Activated naive CD8-positive, alpha-beta T cell treated with anti-CD3 and anti-CD28 coated beads, Interleukin-2, amount 10 ng/mL, durations not matched to agents 7 days and 5 days (primary cell): ENCODE measurements around the gene GLUD1. TPM values are rescaled to one million over a fixed set of nuclear protein-coding genes. Genes with fewer than 3 reads are reported as not detected.
A peak's percentile ranks its signal among the peaks of the same experiment; 100 is the strongest.
"Not testable (repeated sequence)": the region's sequence is repeated elsewhere in the genome, so short reads cannot be mapped to it uniquely, and the experiment has no call there.

Source experiments
- ATAC-seq: fragments of 150-1000 bp; cut with Tn5 transposase; one replicate; pipeline ENCODE4 v1.10.0; 2021; ENCODE audit warnings: low read depth, moderate library complexity
- POLR2A ChIA-PET: fragments of 350-600 bp; sonication (Branson Sonifier 250); formaldehyde crosslinking; loops from one replicate; lab custom pipeline; 2021; ENCODE audit warnings: antibody characterized with exemption; lab: Charles Lee
- DNase-seq: peaks from one replicate; pipeline ENCODE4 v3.0.0; 2021
- H3K27ac Mint-ChIP-seq: one replicate; pipeline ENCODE4 v1.8.0; 2022; ENCODE audit warnings: mild to moderate bottlenecking, mixed read lengths
- H3K27me3 Mint-ChIP-seq: one replicate; pipeline ENCODE4 v1.8.0; 2022; ENCODE audit warnings: mild to moderate bottlenecking, moderate library complexity, mixed read lengths
- H3K36me3 Mint-ChIP-seq: one replicate; pipeline ENCODE4 v1.8.0; 2021; ENCODE audit warnings: mild to moderate bottlenecking, mixed read lengths
- H3K4me1 Mint-ChIP-seq: one replicate; pipeline ENCODE4 v1.8.0; 2021; ENCODE audit warnings: mixed read lengths
- H3K4me3 Mint-ChIP-seq: one replicate; pipeline ENCODE4 v1.8.0; 2022; ENCODE audit warnings: mild to moderate bottlenecking, moderate library complexity, mixed read lengths
- H3K9me3 Mint-ChIP-seq: one replicate; pipeline ENCODE4 v1.8.0; 2021; ENCODE audit warnings: mixed read lengths
- total RNA-seq, 2 experiments: library from RNA; stranded (reverse); gene quantifications; one replicate each; pipeline ENCODE4 v1.2.3, GENCODE V29; 2021

The GLUD1 gene
- total RNA-seq, 2 experiments from 2014 or later: 91.3 to 95.9 TPM

DNA sequence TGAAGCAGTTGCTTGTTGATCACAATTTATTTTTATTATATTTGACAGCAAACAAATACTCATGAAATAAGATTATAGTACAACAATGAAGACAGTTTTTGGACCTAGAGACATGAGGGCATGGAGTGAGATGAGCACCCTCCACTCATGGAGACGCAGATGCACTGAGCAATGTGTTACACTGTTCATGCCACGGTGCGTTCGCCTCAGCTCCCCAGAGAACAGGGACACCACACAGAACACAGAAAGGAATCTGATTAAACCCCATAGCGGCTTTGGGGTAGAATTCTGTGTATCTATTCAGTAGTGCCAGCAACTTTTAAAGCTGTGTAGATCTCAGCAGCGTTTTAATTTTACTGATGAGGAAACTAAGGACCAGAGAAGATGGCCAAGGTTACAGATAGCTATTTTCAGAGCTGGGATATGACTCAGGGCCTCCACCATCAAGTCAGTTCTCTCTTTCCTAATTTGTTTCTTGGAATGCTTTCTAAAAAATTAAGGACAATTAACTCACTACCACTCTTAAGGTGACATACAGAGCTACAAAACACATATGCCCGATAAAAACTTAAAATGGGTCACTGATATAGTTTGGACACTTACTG, 41.0 kb downstream of the GLUD1 start:
- Mint-ChIP-seq H3K4me1 (no peaks in the 10 kb centered on the region), H3K4me3 (no peak overlapping the region), H3K9me3 (no peaks in the 10 kb centered on the region), H3K27ac (no peak overlapping the region), H3K36me3 (peaks cover 11% of the 10 kb centered on the region), H3K27me3 (no peaks in the 10 kb centered on the region)
- DNase-seq (no peak), ATAC-seq (no peak)
- POLR2A ChIA-PET: no interaction called here

DNA sequence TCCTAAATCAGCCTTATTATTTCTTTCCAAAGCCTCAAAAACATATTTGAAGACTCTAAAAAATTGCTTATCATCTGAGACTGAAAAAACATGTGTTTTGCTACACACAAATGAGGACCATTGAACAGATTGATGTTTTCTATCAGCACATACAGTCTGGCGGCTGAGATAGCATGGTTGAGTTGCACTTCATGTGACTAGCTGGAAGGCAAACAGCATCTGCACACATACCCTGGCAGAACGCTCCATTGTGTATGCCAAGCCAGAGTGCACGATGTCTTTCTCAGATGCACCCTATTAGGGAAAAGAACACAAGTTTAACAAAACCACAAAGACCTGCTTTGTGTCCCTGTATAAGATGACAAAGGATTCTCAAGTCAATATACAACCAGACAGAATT, 41.5 kb downstream of the GLUD1 start:
- POLR2A ChIA-PET: no interaction called here
- no peak for DNase-seq
- no peak for ATAC-seq
- Mint-ChIP-seq H3K9me3 (no peaks in the 10 kb centered on the region), H3K36me3 (peaks cover 8% of the 10 kb centered on the region), H3K27ac (no peak overlapping the region), H3K4me1 (no peaks in the 10 kb centered on the region), H3K27me3 (no peaks in the 10 kb centered on the region), H3K4me3 (no peak overlapping the region)

DNA sequence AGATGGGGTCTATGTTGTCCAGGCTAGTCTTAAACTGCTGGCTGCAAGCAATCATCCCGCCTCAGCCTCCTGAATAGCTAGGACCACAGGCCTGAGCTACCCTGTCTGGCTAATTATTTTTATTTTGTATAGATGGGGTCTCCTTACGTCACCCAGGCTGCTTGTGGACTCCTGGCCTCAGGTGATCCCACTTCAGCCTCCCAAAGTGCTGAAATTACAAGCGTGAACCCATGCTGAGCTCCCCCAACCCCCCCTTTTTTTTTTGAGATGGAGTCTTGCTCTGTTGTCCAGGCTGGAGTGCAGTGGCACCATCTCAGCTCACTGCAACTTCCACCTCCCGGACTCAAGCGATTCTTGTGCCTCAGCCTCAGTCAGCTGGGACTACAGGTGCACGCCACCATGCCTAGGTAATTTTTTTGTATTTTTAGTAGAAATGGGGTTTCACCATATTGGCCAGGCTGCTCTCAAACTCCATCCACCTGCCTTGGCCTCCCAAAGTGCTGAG, 49.2 kb downstream of the GLUD1 start:
- Mint-ChIP-seq H3K27ac (no peak overlapping the region), H3K4me1 (no peaks in the 10 kb centered on the region)
- POLR2A ChIA-PET: no interaction called here

DNA sequence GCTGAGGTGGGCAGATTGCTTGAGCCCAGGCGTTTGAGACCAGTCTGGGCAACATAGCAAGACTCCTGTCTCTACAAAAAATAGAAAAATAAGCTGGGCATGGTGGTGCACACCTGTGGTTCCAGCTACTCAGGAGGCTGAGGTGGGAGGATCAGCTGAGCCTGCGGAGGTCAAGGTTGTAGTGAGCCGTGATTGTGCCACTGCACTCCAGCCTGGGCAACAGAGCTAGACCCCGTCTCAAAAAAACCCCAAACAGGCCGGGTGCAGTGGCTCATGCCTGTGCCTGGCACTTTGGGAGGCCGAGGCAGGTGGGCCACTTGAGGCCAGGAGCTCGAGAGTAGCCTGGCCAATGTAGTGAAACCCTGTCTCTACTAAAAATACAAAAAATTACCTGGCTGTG, 51.1 kb downstream of the GLUD1 start:
- H3K9me3 Mint-ChIP-seq, H3K27me3 Mint-ChIP-seq, POLR2A ChIA-PET, ATAC-seq, H3K4me1 Mint-ChIP-seq, H3K27ac Mint-ChIP-seq, DNase-seq, H3K4me3 Mint-ChIP-seq: not testable (repeated sequence)
- H3K36me3 Mint-ChIP-seq: peaks cover 19% of the 10 kb centered on the region

More for the DNA sequence above, 49.2 kb downstream of the GLUD1 start:
- Mint-ChIP-seq H3K36me3 (peaks cover 19% of the 10 kb centered on the region), H3K9me3 (no peaks in the 10 kb centered on the region), H3K4me3 (no peak overlapping the region), H3K27me3 (no peaks in the 10 kb centered on the region)
- DNase-seq: no peak
- no peak for ATAC-seq

DNA sequence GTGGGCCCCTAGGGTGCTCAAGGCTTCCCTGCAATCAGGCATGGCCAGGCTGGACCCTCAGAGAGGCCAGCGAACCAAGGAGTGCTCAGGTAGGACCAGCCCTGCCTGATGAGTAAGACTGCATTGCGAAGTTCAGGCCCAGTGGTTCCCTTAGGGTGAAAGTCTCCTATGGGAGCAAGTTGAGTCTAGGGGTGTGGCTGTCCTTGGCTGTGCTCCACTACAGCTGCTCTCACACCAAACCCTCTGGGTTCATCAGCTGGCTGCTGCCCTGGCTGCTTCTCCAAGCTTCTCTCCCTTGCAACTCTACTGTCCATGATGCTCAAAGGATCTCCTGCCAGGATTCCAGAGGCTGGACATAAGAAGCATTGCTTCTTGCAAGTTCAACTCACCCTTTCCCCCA, 55.9 kb downstream of the GLUD1 start:
- no peak overlapping the region for H3K27ac Mint-ChIP-seq
- POLR2A ChIA-PET: no interaction called here
- H3K27me3 Mint-ChIP-seq: peaks cover 5% of the 10 kb centered on the region
- no peak overlapping the region for H3K4me3 Mint-ChIP-seq
- no peaks in the 10 kb centered on the region for H3K4me1 Mint-ChIP-seq
- peaks cover 6% of the 10 kb centered on the region for H3K36me3 Mint-ChIP-seq
- no peaks in the 10 kb centered on the region for H3K9me3 Mint-ChIP-seq
- DNase-seq: no peak
- no peak for ATAC-seq

DNA sequence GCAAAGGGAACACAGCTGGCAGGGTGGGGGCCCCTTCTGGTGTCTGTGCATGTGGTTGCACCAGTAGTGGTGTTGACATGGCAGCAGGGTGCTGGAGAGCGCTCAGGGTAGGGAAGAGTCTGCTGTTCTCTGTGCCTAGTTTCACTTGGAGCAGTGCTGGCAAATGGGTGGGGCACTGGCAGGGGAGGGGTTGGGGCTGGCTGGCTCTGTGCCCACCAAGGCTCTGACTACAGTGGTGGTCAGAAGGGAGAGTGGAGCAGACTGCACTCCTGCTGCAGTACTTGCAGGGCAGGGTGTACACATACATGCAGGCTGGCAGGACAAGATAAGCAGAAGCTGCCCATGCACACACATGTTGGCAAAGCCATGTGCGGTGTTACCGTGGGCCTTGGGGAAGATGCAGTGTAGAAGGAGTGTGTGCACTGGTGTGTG, 56.3 kb downstream of the GLUD1 start:
- no peak for DNase-seq
- Mint-ChIP-seq H3K36me3 (peaks cover 6% of the 10 kb centered on the region), H3K9me3 (no peaks in the 10 kb centered on the region), H3K27ac (no peak overlapping the region), H3K4me3 (no peak overlapping the region), H3K4me1 (no peaks in the 10 kb centered on the region), H3K27me3 (peaks cover 5% of the 10 kb centered on the region)
- POLR2A ChIA-PET: no interaction called here
- no peak for ATAC-seq

DNA sequence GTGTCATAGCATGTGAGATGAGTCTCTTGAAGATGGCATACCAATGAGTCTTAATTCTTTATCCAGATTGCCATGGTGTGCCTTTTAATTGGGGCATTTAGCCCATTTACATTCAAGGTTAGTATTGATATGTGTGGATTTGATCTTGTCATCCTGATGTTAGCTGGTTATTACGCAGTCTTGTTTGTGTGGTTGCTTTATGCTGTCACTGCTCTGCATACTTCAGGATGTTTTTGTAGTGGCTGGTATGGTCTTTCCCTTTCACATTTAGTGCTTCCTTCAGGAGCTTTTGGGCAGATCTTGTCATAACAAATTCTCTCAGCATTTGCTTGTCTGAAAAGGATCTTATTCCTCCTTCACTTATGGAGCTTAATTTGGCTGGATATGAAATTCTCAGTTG, 58.0 kb downstream of the GLUD1 start:
- Mint-ChIP-seq H3K4me3 (no peak overlapping the region), H3K27me3 (peaks cover 6% of the 10 kb centered on the region), H3K4me1 (no peaks in the 10 kb centered on the region), H3K36me3 (peaks cover 3% of the 10 kb centered on the region), H3K9me3 (no peaks in the 10 kb centered on the region), H3K27ac (no peak overlapping the region)
- POLR2A ChIA-PET: no interaction called here
- ATAC-seq (no peak), DNase-seq (no peak)

DNA sequence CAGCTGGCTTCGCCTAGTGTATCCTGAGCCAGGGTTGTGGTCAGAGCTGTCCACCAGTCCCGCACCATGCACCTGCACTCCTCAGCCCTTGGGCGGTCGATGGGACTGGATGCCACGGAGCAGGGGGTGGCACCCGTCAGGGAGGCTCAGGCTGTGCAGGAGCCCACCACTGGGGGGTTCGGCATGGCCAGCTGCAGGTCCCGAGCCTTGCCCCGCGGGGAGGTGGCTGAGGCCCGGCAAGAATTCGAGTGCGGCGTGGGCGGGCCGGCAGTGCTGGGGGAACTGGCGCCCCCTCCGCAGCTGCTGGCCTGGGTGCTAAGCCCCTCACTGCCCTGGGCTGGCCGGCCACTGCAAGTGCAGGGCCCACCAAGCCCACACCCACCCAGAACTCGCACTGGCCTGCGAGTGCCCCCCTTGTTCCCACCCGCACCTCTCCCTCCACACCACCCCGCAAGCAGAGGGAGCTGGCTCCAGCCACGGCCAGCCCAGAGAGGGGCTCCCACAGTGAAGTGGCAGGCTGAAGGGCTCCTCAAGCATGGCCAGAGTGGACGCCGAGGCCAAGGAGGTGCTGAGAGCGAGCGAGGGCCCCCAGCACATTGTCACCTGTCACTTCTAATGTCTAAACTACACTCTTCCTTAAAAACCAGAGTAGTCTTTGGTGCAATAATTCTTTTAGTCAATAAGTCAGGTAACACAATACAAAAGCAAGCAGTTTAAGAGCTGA, 63.6 kb downstream of the GLUD1 start:
- Mint-ChIP-seq H3K36me3 (no peaks in the 10 kb centered on the region), H3K27ac (no peak overlapping the region), H3K27me3 (peaks cover 7% of the 10 kb centered on the region), H3K9me3 (no peaks in the 10 kb centered on the region), H3K4me3 (no peak overlapping the region), H3K4me1 (no peaks in the 10 kb centered on the region)
- POLR2A ChIA-PET: no interaction called here
- no peak for ATAC-seq
- DNase-seq: no peak

DNA sequence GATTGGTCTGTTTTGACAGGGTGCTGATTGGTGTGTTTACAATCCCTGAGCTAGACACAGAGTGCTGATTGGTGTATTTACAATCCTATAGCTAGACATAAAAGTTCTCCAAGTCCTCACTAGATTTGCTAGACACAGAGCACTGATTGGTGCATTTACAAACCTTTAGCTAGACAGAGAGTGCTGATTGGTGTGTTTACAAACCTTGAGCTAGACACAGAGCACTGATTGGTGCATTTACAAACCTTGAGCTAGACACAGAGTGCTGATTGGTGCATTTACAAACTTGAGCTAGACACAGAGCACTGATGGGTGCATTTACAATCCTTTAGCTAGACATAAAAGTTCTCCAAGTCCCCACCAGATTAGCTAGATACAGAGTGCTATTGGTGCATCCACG, 64.2 kb downstream of the GLUD1 start:
- H3K27ac Mint-ChIP-seq, H3K4me1 Mint-ChIP-seq, H3K4me3 Mint-ChIP-seq, H3K36me3 Mint-ChIP-seq, H3K9me3 Mint-ChIP-seq, DNase-seq, ATAC-seq, H3K27me3 Mint-ChIP-seq, POLR2A ChIA-PET: not testable (repeated sequence)

DNA sequence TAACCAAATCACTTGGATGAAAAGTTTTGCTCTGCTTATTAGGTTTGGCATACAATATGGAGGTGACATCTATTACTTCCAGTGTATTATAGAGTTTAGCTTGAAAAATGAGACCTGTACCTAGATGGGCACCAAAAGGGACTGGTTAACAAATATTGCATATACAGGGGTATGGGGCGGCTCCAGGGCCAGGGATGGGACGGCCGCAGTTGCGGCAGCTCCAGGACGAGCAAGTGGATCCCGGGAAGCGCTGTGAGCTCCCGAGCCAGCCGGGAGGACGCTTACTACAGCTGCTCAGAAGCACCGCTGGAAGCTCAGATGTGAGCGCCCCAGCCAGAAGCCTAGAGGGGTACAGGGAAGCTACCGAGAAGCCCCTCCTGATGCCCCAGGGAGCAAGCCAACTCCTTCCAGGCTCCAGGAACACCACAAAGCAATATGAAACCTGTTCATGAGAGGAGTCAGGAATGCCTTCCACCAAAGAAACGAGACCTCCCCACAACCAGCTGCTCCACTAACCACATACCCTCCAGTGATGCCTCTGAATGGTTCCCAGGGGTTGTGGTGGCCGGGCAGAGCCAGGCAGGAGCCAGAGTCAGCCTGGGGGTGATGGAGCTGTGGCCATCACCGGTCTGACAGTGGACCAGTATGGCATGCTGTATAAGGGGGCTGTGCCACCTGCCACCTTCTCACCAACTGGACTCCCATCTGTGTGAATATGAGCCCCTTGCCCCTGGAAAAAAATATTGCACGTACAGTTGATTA, 67.7 kb downstream of the GLUD1 start:
- not testable (repeated sequence) for H3K4me3 Mint-ChIP-seq, H3K27ac Mint-ChIP-seq, H3K4me1 Mint-ChIP-seq

DNA sequence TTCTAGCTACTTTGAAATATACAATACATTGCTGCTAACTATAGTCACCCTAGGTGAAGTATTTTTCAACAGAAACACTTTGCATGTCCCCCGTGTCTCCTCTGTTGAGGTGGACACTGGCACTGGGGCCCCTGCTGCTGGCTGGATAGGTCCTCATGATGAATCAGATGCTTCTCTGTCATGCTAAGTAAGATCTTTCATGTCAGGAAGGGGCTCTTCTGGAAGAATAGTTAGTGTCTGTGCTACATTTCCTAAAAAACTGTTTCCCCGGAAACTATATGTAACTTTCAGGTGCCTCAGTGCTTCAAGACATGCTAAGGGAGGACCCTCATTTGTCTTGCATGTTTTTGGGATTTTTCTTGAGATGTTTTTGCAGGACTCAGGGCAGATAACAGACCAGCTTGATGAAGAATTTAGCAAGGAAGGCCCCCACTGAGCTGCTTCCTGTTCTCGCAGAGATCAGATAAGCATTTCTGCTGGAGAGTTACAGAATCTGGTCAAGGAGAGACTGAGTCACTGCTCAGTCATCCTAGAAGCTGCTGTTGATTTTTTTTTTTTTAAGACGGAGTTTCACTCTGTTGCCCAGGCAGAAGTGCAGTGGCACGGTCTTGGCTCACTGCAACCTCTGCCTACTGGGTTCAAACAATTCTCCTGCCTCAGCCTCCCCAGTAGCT, 69.2 kb downstream of the GLUD1 start:
- DNase-seq, H3K36me3 Mint-ChIP-seq, H3K9me3 Mint-ChIP-seq, H3K27me3 Mint-ChIP-seq, POLR2A ChIA-PET, H3K4me1 Mint-ChIP-seq, H3K4me3 Mint-ChIP-seq: not testable (repeated sequence)
- peak overlapping the region; percentile 4 for H3K27ac Mint-ChIP-seq
- peak; percentile 63 for ATAC-seq

More for the DNA sequence above, 67.7 kb downstream of the GLUD1 start:
- POLR2A ChIA-PET, DNase-seq, H3K9me3 Mint-ChIP-seq, ATAC-seq, H3K27me3 Mint-ChIP-seq, H3K36me3 Mint-ChIP-seq: not testable (repeated sequence)

DNA sequence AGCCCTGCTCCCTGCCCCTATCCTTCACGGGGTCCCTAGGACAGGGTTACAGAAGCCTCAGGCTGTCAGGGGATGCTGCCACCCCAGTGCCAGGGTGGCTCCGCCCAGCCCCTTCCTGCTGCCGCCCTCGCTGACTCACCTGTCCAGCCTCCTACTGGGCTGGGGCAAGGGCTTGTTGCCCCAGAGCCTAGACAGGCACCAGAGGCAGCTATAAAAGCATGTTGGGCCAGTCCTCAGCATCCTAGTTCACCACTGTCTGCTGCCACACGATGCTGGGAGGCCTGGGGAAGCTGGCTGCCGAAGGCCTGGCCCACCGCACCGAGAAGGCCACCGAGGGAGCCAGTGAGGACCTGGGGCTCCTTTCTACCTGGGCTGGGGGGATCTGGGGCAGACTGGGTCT, 74.6 kb downstream of the GLUD1 start, which contains the start of gene FAM25A:
FAM25A (plus strand) TSS at position 239 of the 400 bp plus-strand sequence; CDS start at position 270, 31 bp downstream.
- POLR2A ChIA-PET, ATAC-seq, H3K36me3 Mint-ChIP-seq, H3K9me3 Mint-ChIP-seq, H3K4me3 Mint-ChIP-seq, H3K4me1 Mint-ChIP-seq, H3K27ac Mint-ChIP-seq, DNase-seq, H3K27me3 Mint-ChIP-seq: not testable (repeated sequence)

DNA sequence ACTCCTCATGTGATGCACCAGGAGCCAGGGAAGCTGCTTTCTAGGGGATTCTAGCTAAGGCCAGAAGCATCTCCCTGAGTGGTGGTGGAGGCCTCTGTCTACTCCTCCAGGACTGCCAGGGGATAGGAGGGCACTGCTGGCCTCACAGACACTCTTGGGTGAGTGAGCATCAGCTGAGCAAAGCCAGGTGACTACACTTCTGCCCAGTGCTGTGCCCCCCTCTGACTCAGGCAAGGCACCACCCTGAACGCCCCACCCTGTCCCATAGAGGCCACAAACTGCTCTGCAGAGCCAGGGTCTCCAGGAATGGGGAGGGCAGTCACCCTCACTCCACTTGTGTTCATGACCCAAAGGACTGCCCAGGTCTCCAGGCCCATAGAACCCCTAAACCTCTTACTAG, 75.1 kb downstream of the GLUD1 start:
- H3K4me3 Mint-ChIP-seq, H3K9me3 Mint-ChIP-seq, ATAC-seq, H3K27ac Mint-ChIP-seq, DNase-seq, H3K36me3 Mint-ChIP-seq, H3K27me3 Mint-ChIP-seq, H3K4me1 Mint-ChIP-seq, POLR2A ChIA-PET: not testable (repeated sequence)
